Skeletal muscle tissue (tissue), 4 donors: ENCODE results near the gene EPS8. TPM values are rescaled to one million over a fixed set of nuclear protein-coding genes. Genes with fewer than 3 reads are reported as not detected.

Source experiments
- H3K27ac ChIP-seq: one replicate; pipeline ENCODE4 v1.7.0; 2013; ENCODE audit warnings: mild to moderate bottlenecking, low read depth, low read length, inconsistent platforms
- H3K27me3 ChIP-seq, 3 donors: one replicate each; pipeline ENCODE4 v1.7.0; 2013; ENCODE audit warnings: low read length in 3 of 3; ENCODE audit not compliant: control insufficient read depth in 3 of 3, insufficient read depth in 3 of 3
- H3K36me3 ChIP-seq, 3 donors: one replicate each; pipeline ENCODE4 v1.7.0; 2013; ENCODE audit warnings: low read length in 3 of 3; ENCODE audit not compliant: control insufficient read depth in 3 of 3, insufficient read depth in 3 of 3
- H3K4me1 ChIP-seq, 3 donors: one replicate each; pipeline ENCODE4 v1.7.0; 2013; ENCODE audit warnings: low read length in 3 of 3, mild to moderate bottlenecking in 3 of 3; ENCODE audit not compliant: control insufficient read depth in 3 of 3, insufficient read depth in 3 of 3
- H3K4me3 ChIP-seq, 3 donors: one replicate each; pipeline ENCODE4 v1.7.0; 2013; ENCODE audit warnings: low read length in 3 of 3
- H3K9ac ChIP-seq, 3 donors: one replicate each; pipeline ENCODE4 v1.7.0; 2013; ENCODE audit warnings: low read length in 3 of 3, mild to moderate bottlenecking in 3 of 3, moderate library complexity in 2 of 3, low read depth in 1 of 3
- H3K9me3 ChIP-seq, 3 donors: one replicate each; pipeline ENCODE4 v1.7.0; 2013; ENCODE audit warnings: low read length in 3 of 3; ENCODE audit not compliant: control insufficient read depth in 3 of 3
- total RNA-seq: library from RNA; depleted of rRNA; stranded (reverse); fragments of >200 nt; gene quantifications from one replicate; pipeline ENCODE4 v1.2.3, GENCODE V29; 2014
- donor health status: Osteomylitis.

EPS8 gene
- total RNA-seq, result 27.7 TPM

GRCh38 chr12:15789220-15790171 lies at the start of gene EPS8:
EPS8 (minus strand) TSS chr12:15789388; CDS start chr12:15682951, 106,437 bp downstream.
- H3K36me3 ChIP-seq, result no peaks in the 10 kb centered on the region
- peaks cover 8 to 13% (median 11%) of the 10 kb centered on the region in 3 donors for H3K4me1 ChIP-seq
- peak within 1 kb of the TSS; percentile 74 for H3K27ac ChIP-seq
- H3K4me3 ChIP-seq, result peak within 1 kb of the TSS; percentile 89 to 92 (median 90)
- peak within 1 kb of the TSS; percentile 83 to 84 (median 84) for H3K9ac ChIP-seq
- no peaks in the 10 kb centered on the region for H3K9me3 ChIP-seq
- H3K27me3 ChIP-seq, result no peaks in the 10 kb centered on the region

- Histone ChIP-seq H3K9me3 (no peaks in the 10 kb centered on the region), H3K27me3 (no peaks in the 10 kb centered on the region), H3K4me1 (peaks cover 0 to 5% (median 5%) of the 10 kb centered on the region in 3 donors), H3K4me3 (no peak overlapping the region), H3K36me3 (no peaks in the 10 kb centered on the region), H3K9ac (no peak overlapping the region), H3K27ac (peak overlapping the region; percentile 37)
Measured at GRCh38 chr12:15837141-15837790, 48.1 kb upstream of the EPS8 start.

DNA sequence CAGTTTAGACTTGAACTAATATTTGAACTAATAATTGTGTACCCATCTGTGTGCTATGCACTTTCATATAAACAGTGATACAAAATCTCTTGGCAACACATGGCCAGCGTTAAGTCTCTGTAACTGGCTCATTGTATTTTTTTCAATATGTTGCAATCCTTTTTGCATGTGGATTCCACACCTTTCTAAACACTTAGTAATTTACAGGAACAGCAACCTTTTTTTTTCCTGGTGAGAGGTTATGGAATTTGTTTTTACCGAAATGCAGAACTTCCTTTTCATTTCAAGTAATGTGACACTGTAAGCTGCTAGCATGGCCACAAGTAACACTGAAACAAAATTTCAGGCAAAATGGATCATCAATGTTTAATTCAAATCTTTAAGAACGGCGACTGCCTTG lies 45.4 kb upstream of the EPS8 start:
- H3K9me3 ChIP-seq, result no peaks in the 10 kb centered on the region
- no peaks in the 10 kb centered on the region for H3K36me3 ChIP-seq
- H3K27ac ChIP-seq, result no peak overlapping the region
- H3K4me3 ChIP-seq, result no peak overlapping the region
- H3K27me3 ChIP-seq, result no peaks in the 10 kb centered on the region
- peaks cover 0 to 5% (median 5%) of the 10 kb centered on the region in 3 donors for H3K4me1 ChIP-seq
- H3K9ac ChIP-seq, result no peak overlapping the region

DNA sequence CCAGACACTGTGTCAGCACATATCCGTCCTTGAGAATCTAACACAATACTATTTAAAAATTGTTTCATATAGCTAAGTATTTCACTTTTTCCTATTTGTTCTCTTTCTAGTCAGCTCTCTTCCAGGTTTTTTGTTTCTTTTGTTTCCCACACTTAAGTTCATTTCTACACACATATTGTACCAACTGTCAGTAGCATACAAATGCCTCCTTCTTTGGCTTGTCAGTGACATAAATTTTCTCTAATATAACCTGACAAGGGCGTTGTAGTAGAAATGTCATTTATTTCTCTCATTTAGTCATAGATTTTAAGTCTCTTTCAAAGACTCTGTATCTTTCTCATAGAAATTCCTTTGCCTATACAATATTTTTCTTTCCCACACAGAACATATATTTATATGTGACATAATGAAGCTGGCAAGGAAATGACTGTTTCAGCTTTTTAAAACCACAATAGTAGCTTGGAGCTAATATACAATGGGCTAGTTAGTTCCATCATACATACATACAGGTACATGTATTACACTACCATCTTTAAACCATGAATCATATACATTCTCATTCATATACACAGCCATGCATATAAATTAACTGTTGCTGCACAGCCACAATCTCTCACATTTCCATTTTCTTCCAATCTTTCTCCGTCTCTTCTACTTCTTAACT lies 42.3 kb upstream of the EPS8 start:
- Histone ChIP-seq H3K9ac (no peak overlapping the region), H3K27ac (no peak overlapping the region), H3K4me3 (no peak overlapping the region), H3K27me3 (no peaks in the 10 kb centered on the region), H3K4me1 (no peaks in the 10 kb centered on the region), H3K36me3 (no peaks in the 10 kb centered on the region), H3K9me3 (no peaks in the 10 kb centered on the region)

- no peak overlapping the region for H3K4me3 ChIP-seq
- no peak overlapping the region for H3K27ac ChIP-seq
- H3K27me3 ChIP-seq, result no peaks in the 10 kb centered on the region
- H3K9me3 ChIP-seq, result no peaks in the 10 kb centered on the region
- no peaks in the 10 kb centered on the region for H3K4me1 ChIP-seq
- no peak overlapping the region for H3K9ac ChIP-seq
- H3K36me3 ChIP-seq, result no peaks in the 10 kb centered on the region
Measured at GRCh38 chr12:15830538-15830937, 41.4 kb upstream of the EPS8 start.

DNA sequence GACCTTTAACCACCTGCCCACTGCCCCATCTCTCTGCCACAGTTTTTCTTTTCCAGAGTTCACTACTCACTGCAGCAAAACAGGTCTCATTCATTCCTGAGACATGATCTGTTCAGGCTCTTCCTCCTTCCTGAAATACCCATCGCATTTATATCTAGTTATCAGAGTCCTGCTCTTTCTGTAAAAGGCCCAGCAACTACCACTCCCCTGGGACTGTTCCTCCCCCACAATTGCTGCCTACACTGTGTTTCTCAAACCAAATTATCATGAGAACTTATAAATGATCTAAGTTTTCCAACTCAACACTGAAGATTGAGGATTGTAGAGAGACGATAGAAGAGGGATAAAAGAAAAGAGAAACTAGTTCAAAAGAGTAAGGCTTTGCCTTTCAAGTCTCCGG lies 40.8 kb upstream of the EPS8 start:
- Histone ChIP-seq H3K4me3 (peak overlapping the region in 1 of 3 donors; percentile 35), H3K27ac (no peak overlapping the region), H3K9me3 (no peaks in the 10 kb centered on the region), H3K9ac (no peak overlapping the region), H3K27me3 (no peaks in the 10 kb centered on the region), H3K36me3 (no peaks in the 10 kb centered on the region), H3K4me1 (no peaks in the 10 kb centered on the region)

- Histone ChIP-seq H3K27ac (no peak overlapping the region), H3K27me3 (no peaks in the 10 kb centered on the region), H3K4me1 (no peaks in the 10 kb centered on the region), H3K36me3 (no peaks in the 10 kb centered on the region), H3K4me3 (no peak overlapping the region), H3K9ac (no peak overlapping the region), H3K9me3 (no peaks in the 10 kb centered on the region)
Measured at GRCh38 chr12:15829255-15829654, 40.1 kb upstream of the EPS8 start.

DNA sequence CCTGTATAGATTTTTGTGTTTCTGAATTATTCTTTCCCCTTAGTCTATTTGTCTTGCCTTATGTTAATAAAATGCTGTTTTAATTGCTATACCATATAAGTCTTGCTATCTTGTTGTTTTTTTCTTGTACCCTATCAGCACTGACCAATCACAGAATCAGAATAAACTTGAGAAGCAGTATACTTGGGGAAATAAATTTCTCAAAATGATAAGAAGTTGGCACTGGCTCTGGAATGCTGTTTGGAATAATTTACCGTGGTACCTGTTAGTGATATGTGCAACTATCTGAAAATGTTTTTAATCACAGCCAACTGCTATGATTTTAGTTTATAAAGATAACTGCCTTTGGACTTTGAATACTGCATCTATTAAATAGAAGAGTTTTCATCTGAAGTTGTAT lies 37.9 kb upstream of the EPS8 start:
- Histone ChIP-seq H3K27me3 (no peaks in the 10 kb centered on the region), H3K4me3 (no peak overlapping the region), H3K9me3 (no peaks in the 10 kb centered on the region), H3K36me3 (no peaks in the 10 kb centered on the region), H3K4me1 (no peaks in the 10 kb centered on the region), H3K9ac (no peak overlapping the region), H3K27ac (no peak overlapping the region)

GRCh38 chr12:15824516-15824915 lies 35.3 kb upstream of the EPS8 start:
- Histone ChIP-seq H3K4me3 (no peak overlapping the region), H3K36me3 (no peaks in the 10 kb centered on the region), H3K27me3 (no peaks in the 10 kb centered on the region), H3K4me1 (no peaks in the 10 kb centered on the region), H3K27ac (no peak overlapping the region), H3K9me3 (no peaks in the 10 kb centered on the region), H3K9ac (no peak overlapping the region)
